Memory B cell (primary cell): Measurements from ENCODE around the gene KCTD18.

Source experiments
- ATAC-seq: fragments of 150-1000 bp; cut with Tn5 transposase; 2 replicates; pipeline ENCODE4 v1.10.0; 2021; ENCODE audit warnings: low read depth, mild to moderate bottlenecking, moderate library complexity
- DNase-seq, 2 donors: peaks; one replicate each; pipeline ENCODE4 v3.0.0; 2022; ENCODE audit warnings: low spot score in 2 of 2
- H3K27ac Mint-ChIP-seq: one replicate; pipeline ENCODE4 v1.8.0; 2022; ENCODE audit warnings: mild to moderate bottlenecking, moderate library complexity, mixed read lengths
- H3K27me3 Mint-ChIP-seq: one replicate; pipeline ENCODE4 v1.8.0; 2022; ENCODE audit warnings: mixed read lengths
- H3K36me3 Mint-ChIP-seq: one replicate; pipeline ENCODE4 v1.8.0; 2022; ENCODE audit warnings: mild to moderate bottlenecking, mixed read lengths
- H3K4me1 Mint-ChIP-seq: one replicate; pipeline ENCODE4 v1.8.0; 2022; ENCODE audit warnings: mixed read lengths
- H3K4me3 Mint-ChIP-seq: one replicate; pipeline ENCODE4 v1.8.0; 2022; ENCODE audit warnings: mild to moderate bottlenecking, moderate library complexity, mixed read lengths
- H3K9me3 Mint-ChIP-seq: one replicate; pipeline ENCODE4 v1.8.0; 2022; ENCODE audit warnings: mixed read lengths

The KCTD18 gene

DNA sequence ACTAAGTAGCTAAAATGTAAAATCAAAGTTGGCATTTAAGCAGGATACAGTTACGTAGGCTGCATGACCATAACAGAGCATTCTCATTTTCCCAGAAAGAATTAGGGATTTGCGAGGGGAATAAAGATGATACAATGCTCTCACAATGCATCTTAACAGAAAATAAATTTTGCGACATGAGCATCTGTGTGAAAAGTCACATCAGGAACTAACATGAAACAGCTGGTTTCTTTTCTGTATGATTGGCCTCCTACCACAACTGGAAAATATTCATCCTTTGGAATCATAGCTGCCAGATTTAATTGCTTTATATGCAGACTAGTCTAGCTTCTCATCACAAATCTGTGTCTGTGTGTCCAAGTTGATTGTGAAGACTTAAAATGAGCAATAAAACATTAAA, 66.0 kb downstream of the KCTD18 start:
- no peak overlapping the region for H3K4me3 Mint-ChIP-seq
- H3K4me1 Mint-ChIP-seq, result no peaks in the 10 kb centered on the region
- ATAC-seq, result no peak
- no peaks in the 10 kb centered on the region for H3K36me3 Mint-ChIP-seq
- peaks cover 12% of the 10 kb centered on the region for H3K27me3 Mint-ChIP-seq
- no peak overlapping the region for H3K27ac Mint-ChIP-seq
- H3K9me3 Mint-ChIP-seq, result no peaks in the 10 kb centered on the region
- no peak for DNase-seq

DNA sequence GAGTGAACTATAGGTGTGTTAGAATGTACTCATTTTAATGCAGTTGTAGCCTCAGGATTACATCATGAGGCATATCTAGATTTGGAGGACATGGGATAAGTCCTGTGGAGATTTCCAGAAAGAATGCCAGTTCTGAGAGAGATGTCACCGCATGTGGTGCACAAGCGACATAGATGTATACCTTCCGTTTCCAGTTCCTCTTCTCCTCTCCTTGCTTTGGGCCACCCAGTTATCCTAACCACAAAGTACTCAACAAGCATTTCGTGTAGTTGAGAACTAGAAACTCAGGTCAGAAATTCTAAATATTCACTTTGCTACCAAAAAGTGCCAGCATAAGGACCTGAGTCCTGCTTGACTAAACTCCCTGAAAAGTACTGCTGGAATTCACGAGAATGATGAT, 66.5 kb downstream of the KCTD18 start:
- H3K27ac Mint-ChIP-seq, result no peak overlapping the region
- ATAC-seq, result no peak

DNA sequence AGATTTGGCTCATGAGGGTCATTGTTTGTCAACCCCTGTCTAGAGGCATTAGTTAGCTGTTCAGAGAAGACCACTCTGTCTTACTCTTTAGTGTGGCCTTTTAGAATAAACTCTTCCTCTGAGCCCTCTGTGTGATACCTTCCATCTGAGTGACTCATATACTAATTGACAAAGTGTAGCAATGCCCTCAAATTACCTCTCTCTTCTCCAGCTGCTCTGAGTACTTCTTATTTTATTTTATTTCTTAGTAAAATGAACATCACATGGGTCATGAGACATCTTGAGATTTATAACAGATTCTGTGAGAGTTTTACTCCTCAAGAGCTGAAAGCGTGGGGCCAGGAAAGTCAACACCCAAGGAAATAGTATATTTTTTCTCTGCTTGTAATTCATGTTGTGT, 67.4 kb downstream of the KCTD18 start:
- H3K27me3 Mint-ChIP-seq, result peaks cover 12% of the 10 kb centered on the region
- ATAC-seq (no peak), DNase-seq (no peak)
- no peaks in the 10 kb centered on the region for H3K4me1 Mint-ChIP-seq
- no peak overlapping the region for H3K27ac Mint-ChIP-seq
- no peaks in the 10 kb centered on the region for H3K36me3 Mint-ChIP-seq
- H3K9me3 Mint-ChIP-seq, result no peaks in the 10 kb centered on the region
- H3K4me3 Mint-ChIP-seq, result no peak overlapping the region

More for the DNA sequence above, 66.5 kb downstream of the KCTD18 start:
- no peak overlapping the region for H3K4me3 Mint-ChIP-seq
- H3K4me1 Mint-ChIP-seq, result no peaks in the 10 kb centered on the region
- no peaks in the 10 kb centered on the region for H3K36me3 Mint-ChIP-seq
- peaks cover 12% of the 10 kb centered on the region for H3K27me3 Mint-ChIP-seq
- no peak for DNase-seq
- H3K9me3 Mint-ChIP-seq, result no peaks in the 10 kb centered on the region

DNA sequence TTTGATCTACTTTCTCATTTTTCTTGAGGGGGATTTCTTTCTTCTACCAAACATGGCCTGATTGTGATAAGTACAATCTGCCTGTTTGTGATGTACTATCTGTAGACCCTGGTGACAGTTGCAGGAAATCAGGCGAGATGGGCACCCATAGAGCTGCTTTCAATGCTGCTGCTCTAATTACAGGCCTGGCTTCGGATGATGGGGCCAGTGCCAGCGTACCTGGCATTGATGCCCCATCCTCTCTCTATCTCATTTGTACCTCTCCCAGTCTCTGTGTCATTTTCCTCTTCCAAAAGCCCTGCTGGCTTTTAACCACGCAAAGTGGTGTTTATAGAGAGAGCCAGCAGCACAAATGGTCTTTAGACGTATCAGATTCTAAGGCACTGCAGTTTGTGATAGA, 69.9 kb downstream of the KCTD18 start:
- Mint-ChIP-seq H3K27me3 (peaks cover 12% of the 10 kb centered on the region), H3K4me3 (no peak overlapping the region), H3K36me3 (no peaks in the 10 kb centered on the region), H3K27ac (no peak overlapping the region), H3K9me3 (peaks cover 1% of the 10 kb centered on the region), H3K4me1 (no peaks in the 10 kb centered on the region)
- ATAC-seq (no peak), DNase-seq (no peak)
